HL-60/S4 treated with phorbol 12-myristate 13-acetate at 8.2 ng/mL for 4 days and 3 days (cell line): Measurements from ENCODE around the gene QARS1.

Source experiments
- in situ Hi-C: fragments of 300-500 bp; cut with MboI; formaldehyde crosslinking; loops from 2 replicates; pipeline ENCODE4 v1.15.0; 2022; ENCODE audit warnings: low sequenced_read_pairs

The QARS1 gene

GRCh38 chr3:49120438-49121131, 16.0 kb upstream of the QARS1 start, which contains the start of gene USP19:
USP19 (minus strand) TSS chr3:49120823; CDS start chr3:49119145, 1,678 bp downstream.
- in situ Hi-C loops, result no loop called here

- in situ Hi-C loops, result no loop called here
Measured at GRCh38 chr3:49120096-49120437, 15.5 kb upstream of the QARS1 start.

- in situ Hi-C loops, result no loop called here
Measured at GRCh38 chr3:49119439-49119838, 14.9 kb upstream of the QARS1 start.

- in situ Hi-C loops, result no loop called here
Measured at GRCh38 chr3:49119036-49119435, 14.5 kb upstream of the QARS1 start.

- in situ Hi-C loops, result no loop called here
Measured at GRCh38 chr3:49112262-49112661, 7.7 kb upstream of the QARS1 start.

GRCh38 chr3:49111347-49111746, 6.8 kb upstream of the QARS1 start:
- in situ Hi-C loops, result no loop called here

GRCh38 chr3:49110780-49111179, 6.2 kb upstream of the QARS1 start:
- in situ Hi-C loops, result no loop called here

GRCh38 chr3:49108346-49108745, 3.8 kb upstream of the QARS1 start:
- in situ Hi-C loops, result no loop called here

GRCh38 chr3:49104052-49104426, 518 bp downstream of the QARS1 start:
- in situ Hi-C loops, result no loop called here

GRCh38 chr3:49100046-49100615, 4.4 kb downstream of the QARS1 start:
- in situ Hi-C loops, result no loop called here

- in situ Hi-C loops, result no loop called here
Measured at GRCh38 chr3:49098910-49099630, 5.5 kb downstream of the QARS1 start.

- in situ Hi-C loops, result no loop called here
Measured at GRCh38 chr3:49098429-49098828, 6.1 kb downstream of the QARS1 start.

- in situ Hi-C loops, result no loop called here
Measured at GRCh38 chr3:49093853-49094767, 10.4 kb downstream of the QARS1 start, which contains the start of gene QRICH1. QRICH1 (minus strand) TSS chr3:49094071; CDS start chr3:49077017, 17,054 bp downstream.

GRCh38 chr3:49092938-49093852, 11.4 kb downstream of the QARS1 start:
- in situ Hi-C loops, result no loop called here

- in situ Hi-C loops, result no loop called here
Measured at GRCh38 chr3:49081429-49081828, 23.1 kb downstream of the QARS1 start.

GRCh38 chr3:49079270-49079669, 25.3 kb downstream of the QARS1 start:
- in situ Hi-C loops, result no loop called here

GRCh38 chr3:49076646-49077045, 27.9 kb downstream of the QARS1 start:
- in situ Hi-C loops, result no loop called here

- in situ Hi-C loops, result no loop called here
Measured at GRCh38 chr3:49076116-49076515, 28.4 kb downstream of the QARS1 start.

- in situ Hi-C loops, result no loop called here
Measured at GRCh38 chr3:49058011-49058410, 46.5 kb downstream of the QARS1 start.

- in situ Hi-C loops, result no loop called here
Measured at GRCh38 chr3:49057268-49057667, 47.3 kb downstream of the QARS1 start.
